Measurements from ENCODE around the gene ZGPAT. TPM values are rescaled to one million over a fixed set of nuclear protein-coding genes. Genes with fewer than 3 reads are reported as not detected.
A peak's percentile ranks its signal among the peaks of the same experiment; 100 is the strongest.

ZGPAT gene
- total RNA-seq, 6 donors from 2014 or later: 24.8 to 70.2 (median 36.8) TPM

DNA sequence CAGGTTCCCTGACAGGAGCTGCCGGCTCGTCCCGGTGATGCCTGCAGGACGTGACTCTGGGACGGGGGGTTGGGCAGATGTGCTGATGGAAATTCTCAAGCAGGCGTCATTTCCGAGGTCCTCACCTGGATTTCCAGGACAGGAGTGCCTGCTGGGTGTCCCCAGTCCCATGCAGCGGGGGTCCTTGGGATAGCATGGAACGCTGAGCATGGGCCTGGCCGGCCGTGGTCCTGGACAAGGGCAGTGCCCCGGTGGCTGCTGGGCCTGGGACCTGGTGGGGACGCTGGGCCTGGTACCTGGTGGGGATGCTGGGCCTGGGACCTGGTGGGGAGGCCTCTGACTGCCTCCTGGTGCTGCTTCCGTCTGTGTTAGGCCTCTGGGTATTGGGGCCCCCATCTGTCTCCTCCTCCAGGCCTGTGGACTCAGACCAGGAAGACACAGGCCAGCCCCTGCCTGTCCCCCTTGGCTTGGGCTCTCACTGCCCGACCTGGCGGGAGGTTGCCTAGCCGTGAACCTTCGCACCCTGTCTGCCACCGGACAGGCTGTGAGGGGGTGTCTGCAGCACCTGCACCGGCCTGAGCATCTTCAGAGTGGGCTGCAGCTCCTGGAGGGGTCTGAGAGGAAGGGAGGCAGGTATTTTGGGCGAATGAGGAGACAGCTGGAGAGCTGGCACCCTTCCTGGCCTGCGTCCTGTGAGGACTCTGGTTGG is 43.5 kb upstream of the ZGPAT start:
- ATAC-seq (ENCODE audit: low FRiP score in 2 of 2): no peak

DNA sequence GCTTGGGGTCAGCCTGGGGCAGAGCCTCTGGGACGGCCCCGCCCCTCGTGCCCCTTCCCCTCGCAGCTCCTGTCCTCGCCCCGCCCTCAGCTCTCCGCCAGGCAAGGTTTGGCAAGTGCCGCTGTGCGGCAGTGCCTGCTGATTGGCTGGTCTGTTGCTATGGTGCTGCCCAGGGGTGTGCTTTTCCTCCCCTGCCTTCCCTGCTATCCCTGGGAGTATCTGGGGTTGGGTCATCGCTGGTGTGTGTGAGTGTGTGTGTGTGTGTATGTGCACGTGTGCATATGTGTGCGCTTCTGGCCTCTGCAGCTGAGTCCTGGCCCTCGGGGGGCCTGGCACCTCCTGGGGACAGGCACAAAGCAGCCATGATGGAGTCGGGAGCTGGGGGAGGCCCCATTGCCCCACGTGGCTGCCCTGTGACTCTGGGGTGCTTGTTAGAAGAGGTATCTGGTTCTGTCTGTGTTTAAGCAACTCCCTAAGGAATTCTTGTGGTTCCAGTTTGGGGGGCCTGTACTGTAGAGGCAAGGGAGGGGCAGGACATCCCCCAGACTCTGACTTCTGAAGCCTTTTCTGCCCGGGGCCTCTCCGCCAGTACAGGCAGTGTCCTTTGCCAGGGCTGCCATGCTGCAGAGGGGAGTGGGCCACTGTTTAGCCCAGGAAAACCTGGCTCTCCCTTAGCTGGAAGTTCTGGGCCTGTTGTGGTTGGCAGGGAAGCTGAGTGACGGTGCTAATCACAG is 42.8 kb upstream of the ZGPAT start:
- DNase-seq (peak in 1 of 2 donors; percentile 64), ATAC-seq (ENCODE audit: low FRiP score in 2 of 2) (no peak)
- Histone ChIP-seq H3K4me3 (no peak overlapping the region), H3K4me1 (no peaks in the 10 kb centered on the region), H3K27me3 (no peaks in the 10 kb centered on the region), H3K36me3 (peaks cover 6 to 83% (median 64%) of the 10 kb centered on the region in 4 donors), H3K9me3 (no peaks in the 10 kb centered on the region), H3K27ac (no peak overlapping the region)
- TF ChIP-seq, protein P1, sequence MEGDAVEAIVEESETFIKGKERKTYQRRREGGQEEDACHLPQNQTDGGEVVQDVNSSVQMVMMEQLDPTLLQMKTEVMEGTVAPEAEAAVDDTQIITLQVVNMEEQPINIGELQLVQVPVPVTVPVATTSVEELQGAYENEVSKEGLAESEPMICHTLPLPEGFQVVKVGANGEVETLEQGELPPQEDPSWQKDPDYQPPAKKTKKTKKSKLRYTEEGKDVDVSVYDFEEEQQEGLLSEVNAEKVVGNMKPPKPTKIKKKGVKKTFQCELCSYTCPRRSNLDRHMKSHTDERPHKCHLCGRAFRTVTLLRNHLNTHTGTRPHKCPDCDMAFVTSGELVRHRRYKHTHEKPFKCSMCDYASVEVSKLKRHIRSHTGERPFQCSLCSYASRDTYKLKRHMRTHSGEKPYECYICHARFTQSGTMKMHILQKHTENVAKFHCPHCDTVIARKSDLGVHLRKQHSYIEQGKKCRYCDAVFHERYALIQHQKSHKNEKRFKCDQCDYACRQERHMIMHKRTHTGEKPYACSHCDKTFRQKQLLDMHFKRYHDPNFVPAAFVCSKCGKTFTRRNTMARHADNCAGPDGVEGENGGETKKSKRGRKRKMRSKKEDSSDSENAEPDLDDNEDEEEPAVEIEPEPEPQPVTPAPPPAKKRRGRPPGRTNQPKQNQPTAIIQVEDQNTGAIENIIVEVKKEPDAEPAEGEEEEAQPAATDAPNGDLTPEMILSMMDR (IDR thresholded peaks at IDR 0.05): no peak
- TF ChIP-seq EP300 (IDR thresholded peaks at IDR 0.05): no peak
- WGBS, 2 donors: 80 to 86% methylated on average over 7 to 18 of the region's 18 CpGs

More for the DNA sequence above, 43.5 kb upstream of the ZGPAT start:
- Histone ChIP-seq H3K4me1 (peaks cover 5 to 7% (median 5%) of the 10 kb centered on the region in 4 donors), H3K4me3 (no peak overlapping the region), H3K9me3 (no peaks in the 10 kb centered on the region), H3K36me3 (peaks cover 6 to 83% (median 64%) of the 10 kb centered on the region in 4 donors), H3K27ac (no peak overlapping the region), H3K27me3 (no peaks in the 10 kb centered on the region)
- TF ChIP-seq, protein P1 (IDR thresholded peaks at IDR 0.05): no peak
- TF ChIP-seq EP300 (IDR thresholded peaks at IDR 0.05): no peak
- TF ChIP-seq POLR2A (IDR thresholded peaks at IDR 0.05): no peak
- TF ChIP-seq POLR2AphosphoS5 (IDR thresholded peaks at IDR 0.05): no peak
- peak in 1 of 2 donors; percentile 68 for DNase-seq
- WGBS, 2 donors: 88 to 90% methylated on average over 6 to 15 of the region's 22 CpGs

DNA sequence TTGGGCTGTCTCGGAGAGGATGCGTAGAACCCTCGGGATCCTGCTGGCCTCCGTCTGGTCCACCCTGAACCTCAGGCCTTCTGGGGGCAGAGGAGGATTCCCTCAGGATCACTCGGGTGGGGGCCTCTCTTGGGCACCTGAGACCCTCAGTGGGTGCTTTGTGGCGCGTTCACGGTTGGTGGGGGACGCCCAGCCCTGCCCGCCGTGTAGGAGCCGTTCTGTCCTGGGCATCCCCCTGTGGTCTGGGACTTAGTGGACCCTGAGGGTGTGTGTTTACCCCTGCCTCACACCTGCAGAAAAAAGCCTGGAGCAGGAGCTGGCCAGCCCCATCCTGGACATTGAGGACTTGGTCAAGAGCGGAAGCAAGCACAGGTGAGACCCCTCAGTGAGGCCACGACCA is 42.1 kb upstream of the ZGPAT start:
- WGBS, 2 donors: 91 to 96% methylated on average over 2 to 12 of the region's 14 CpGs
- Histone ChIP-seq H3K4me1 (no peaks in the 10 kb centered on the region), H3K4me3 (no peak overlapping the region), H3K27me3 (no peaks in the 10 kb centered on the region), H3K27ac (no peak overlapping the region), H3K9me3 (no peaks in the 10 kb centered on the region), H3K36me3 (peaks cover 6 to 81% (median 62%) of the 10 kb centered on the region in 4 donors)
- ATAC-seq (ENCODE audit: low FRiP score in 2 of 2) (no peak), DNase-seq (peak in 1 of 2 donors; percentile 46)
- TF ChIP-seq POLR2AphosphoS5 (IDR thresholded peaks at IDR 0.05) (no peak), EP300 (IDR thresholded peaks at IDR 0.05) (no peak), POLR2A (IDR thresholded peaks at IDR 0.05) (no peak)
- TF ChIP-seq, protein P1 (IDR thresholded peaks at IDR 0.05): no peak

DNA sequence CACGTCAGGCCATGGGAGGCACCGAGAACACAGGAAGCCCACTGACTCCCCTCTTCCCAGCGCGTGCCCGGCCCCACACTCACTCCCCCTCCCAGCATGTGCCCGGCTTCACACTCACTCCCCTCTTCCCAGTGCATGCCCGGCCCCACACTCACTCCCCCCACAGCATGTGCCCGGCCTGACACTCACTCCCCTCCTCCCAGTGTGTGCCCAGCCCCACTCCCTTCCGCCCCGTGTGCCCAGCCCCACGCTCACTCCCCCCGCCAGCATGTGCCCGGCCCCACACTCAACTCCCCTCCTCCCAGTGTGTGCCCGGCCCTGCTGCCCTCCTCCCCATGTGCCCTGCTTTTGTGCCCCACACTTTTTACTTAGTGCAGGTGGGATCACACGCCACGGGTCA is 40.0 kb upstream of the ZGPAT start:
- TF ChIP-seq, protein P1 (IDR thresholded peaks at IDR 0.05): no peak
- TF ChIP-seq POLR2A (IDR thresholded peaks at IDR 0.05) (no peak), EP300 (IDR thresholded peaks at IDR 0.05) (no peak), POLR2AphosphoS5 (IDR thresholded peaks at IDR 0.05) (no peak)
- Histone ChIP-seq H3K4me3 (no peak overlapping the region), H3K27me3 (no peaks in the 10 kb centered on the region), H3K9me3 (no peaks in the 10 kb centered on the region), H3K4me1 (no peaks in the 10 kb centered on the region), H3K27ac (no peak overlapping the region), H3K36me3 (peaks cover 0 to 67% (median 47%) of the 10 kb centered on the region in 4 donors)
- peak in 1 of 2 donors; percentile 48 for DNase-seq
- WGBS, 2 donors: 91 to 92% methylated on average over 16 of the region's 16 CpGs
- no peak for ATAC-seq (ENCODE audit: low FRiP score in 2 of 2)

Data from upper lobe of left lung (tissue), 6 donors.